ENCODE data around the gene MBD5. TPM values are rescaled to one million over a fixed set of nuclear protein-coding genes. Genes with fewer than 3 reads are reported as not detected.

The MBD5 gene
- total and polyA plus RNA-seq, 2 of the 4 experiments (the other 2 are of a cell fraction): 9.8 to 14.2 TPM

DNA sequence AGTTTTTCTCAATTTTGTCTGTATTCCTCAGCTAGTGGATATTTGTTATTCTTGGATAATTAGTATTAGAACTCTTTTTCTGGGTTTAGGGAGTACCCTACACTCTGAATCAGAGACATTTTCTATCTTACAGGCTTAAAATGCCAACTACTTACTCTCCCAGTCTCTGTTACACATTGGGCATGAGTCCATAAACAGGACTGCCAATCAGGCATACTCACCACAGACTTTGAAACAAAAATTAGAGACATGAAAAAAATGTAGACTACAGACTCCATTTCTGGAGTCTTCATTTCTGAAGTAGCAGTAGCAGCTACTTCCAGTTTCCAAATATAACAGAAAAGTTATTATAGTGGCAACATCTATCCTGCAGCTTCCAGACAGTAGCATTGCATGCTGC, 279.7 kb downstream of the MBD5 start:
- ChIA-PET CTCF (interaction anchor here (0.6 kb wide), 1 partner anchor 12 kb away, joined by 4 read pairs; no protein-coding TSS in a partner anchor), POLR2A (ENCODE audit: unreplicated experiment) (no interaction called here)
- Histone ChIP-seq H2AK9ac (replicated peaks; ENCODE audit: low read depth, low read length, poor library complexity) (no peak overlapping the region), H2BK20ac (ENCODE audit: low read depth, low read length) (no peak overlapping the region), H2BK15ac (ENCODE audit: low read depth, low read length) (no peak overlapping the region), H3K18ac (ENCODE audit: low read depth, low read length) (no peak overlapping the region), H3K9ac (ENCODE audit: low read depth, low read length) (no peak overlapping the region), H2AK5ac (ENCODE audit: low read depth, low read length) (no peak overlapping the region), H4K5ac (ENCODE audit: low read depth, low read length) (no peak overlapping the region), H2AFZ (replicated peaks; ENCODE audit: low read length, poor library complexity) (no peak overlapping the region), H2BK5ac (ENCODE audit: low read depth, low read length, poor library complexity, severe bottlenecking) (no peak overlapping the region), H3K4me3 (ENCODE audit: insufficient read depth, low read depth, low read length) (no peak overlapping the region), H3K27me3 (ENCODE audit: control insufficient read depth, insufficient read depth, low read length) (no peaks in the 10 kb centered on the region), H3K9me1 (ENCODE audit: insufficient read depth, low read length) (peaks cover 4% of the 10 kb centered on the region; the same call in 1 of the 2 replicates), H4K20me1 (ENCODE audit: insufficient read depth, low read length) (no peaks in the 10 kb centered on the region), H3K4me2 (ENCODE audit: low read depth, low read length) (no peak overlapping the region), H2BK120ac (ENCODE audit: low read depth, low read length) (no peak overlapping the region), H3K14ac (replicated peaks; ENCODE audit: low read depth, low read length) (no peak overlapping the region), H3K9me3 (ENCODE audit: control insufficient read depth, insufficient read depth, low read length) (no peaks in the 10 kb centered on the region), H3K23ac (ENCODE audit: low read depth, low read length) (no peak overlapping the region), H4K91ac (ENCODE audit: insufficient read depth, low read depth, low read length) (no peak overlapping the region), H4K8ac (ENCODE audit: low read depth in 2 of 2, low read length in 2 of 2) (no peak overlapping the region), H3K27ac (ENCODE audit: insufficient read depth, low read length) (no peak overlapping the region), H3K36me3 (ENCODE audit: control insufficient read depth, insufficient read depth, low read length) (no peaks in the 10 kb centered on the region), H3K56ac (ENCODE audit: extremely low read depth, insufficient read depth, low read length) (no peak overlapping the region), H3K4ac (ENCODE audit: low read depth, low read length) (no peak overlapping the region), H3K4me1 (ENCODE audit: control insufficient read depth, insufficient read depth, low read length) (peaks cover 3% of the 10 kb centered on the region), H3K79me1 (ENCODE audit: low read depth in 1 of 2, low read length in 2 of 2) (no peaks in the 10 kb centered on the region)
- no TSS peak for BruUV-seq (replicated peaks)
- peak; percentile 39 for DNase-seq
- intact Hi-C loops (cut with micrococcal nuclease) (no loop called here), dilution Hi-C loops (cut with HindIII; ENCODE audit: low sequenced_read_pairs, unreplicated experiment) (no loop called here), in situ Hi-C loops (cut with MboI; ENCODE audit: low sequenced_read_pairs) (no loop called here)
- TF ChIP-seq FOS (IDR thresholded peaks at IDR 0.05; ENCODE audit: low read depth, low read length) (no peak), CEBPB (IDR thresholded peaks at IDR 0.05; ENCODE audit: low read depth, low read length) (no peak), BHLHE40 (IDR thresholded peaks at IDR 0.05; ENCODE audit: low read depth, low read length) (no peak), ELK1 (IDR thresholded peaks at IDR 0.05; ENCODE audit: borderline replicate concordance, low read depth, low read length) (no peak), MAFK (IDR thresholded peaks at IDR 0.05; ENCODE audit: low read depth, low read length) (no peak), SMC3 (IDR thresholded peaks at IDR 0.05; ENCODE audit: low read depth, low read length) (no peak), RAD21 (IDR thresholded peaks at IDR 0.05; ENCODE audit: low read length) (no peak), POLR2A (IDR thresholded peaks at IDR 0.05; ENCODE audit: low read depth, low read length) (no peak), NFE2L2 (IDR thresholded peaks at IDR 0.05; ENCODE audit: low read depth, low read length) (no peak), CHD1 (IDR thresholded peaks at IDR 0.05; ENCODE audit: low read depth, low read length) (no peak), MAZ (IDR thresholded peaks at IDR 0.05; ENCODE audit: borderline replicate concordance, low read depth, low read length) (no peak)
- TF ChIP-seq, protein P1, sequence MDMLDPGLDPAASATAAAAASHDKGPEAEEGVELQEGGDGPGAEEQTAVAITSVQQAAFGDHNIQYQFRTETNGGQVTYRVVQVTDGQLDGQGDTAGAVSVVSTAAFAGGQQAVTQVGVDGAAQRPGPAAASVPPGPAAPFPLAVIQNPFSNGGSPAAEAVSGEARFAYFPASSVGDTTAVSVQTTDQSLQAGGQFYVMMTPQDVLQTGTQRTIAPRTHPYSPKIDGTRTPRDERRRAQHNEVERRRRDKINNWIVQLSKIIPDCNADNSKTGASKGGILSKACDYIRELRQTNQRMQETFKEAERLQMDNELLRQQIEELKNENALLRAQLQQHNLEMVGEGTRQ (IDR thresholded peaks at IDR 0.05; ENCODE audit: low read depth, low read length): no peak
- TF ChIP-seq, protein P2, sequence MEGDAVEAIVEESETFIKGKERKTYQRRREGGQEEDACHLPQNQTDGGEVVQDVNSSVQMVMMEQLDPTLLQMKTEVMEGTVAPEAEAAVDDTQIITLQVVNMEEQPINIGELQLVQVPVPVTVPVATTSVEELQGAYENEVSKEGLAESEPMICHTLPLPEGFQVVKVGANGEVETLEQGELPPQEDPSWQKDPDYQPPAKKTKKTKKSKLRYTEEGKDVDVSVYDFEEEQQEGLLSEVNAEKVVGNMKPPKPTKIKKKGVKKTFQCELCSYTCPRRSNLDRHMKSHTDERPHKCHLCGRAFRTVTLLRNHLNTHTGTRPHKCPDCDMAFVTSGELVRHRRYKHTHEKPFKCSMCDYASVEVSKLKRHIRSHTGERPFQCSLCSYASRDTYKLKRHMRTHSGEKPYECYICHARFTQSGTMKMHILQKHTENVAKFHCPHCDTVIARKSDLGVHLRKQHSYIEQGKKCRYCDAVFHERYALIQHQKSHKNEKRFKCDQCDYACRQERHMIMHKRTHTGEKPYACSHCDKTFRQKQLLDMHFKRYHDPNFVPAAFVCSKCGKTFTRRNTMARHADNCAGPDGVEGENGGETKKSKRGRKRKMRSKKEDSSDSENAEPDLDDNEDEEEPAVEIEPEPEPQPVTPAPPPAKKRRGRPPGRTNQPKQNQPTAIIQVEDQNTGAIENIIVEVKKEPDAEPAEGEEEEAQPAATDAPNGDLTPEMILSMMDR (conservative IDR thresholded peaks at IDR 0.05; ENCODE audit: low read depth, low read length): no peak
- ATAC-seq (ENCODE audit: low read depth): peak; percentile 42

Measured in IMR-90 (cell line).